HepG2 (cell line): ENCODE measurements around the gene CTDSPL2. TPM values are rescaled to one million over a fixed set of nuclear protein-coding genes. Genes with fewer than 3 reads are reported as not detected.

Source experiments
- ATAC-seq: fragments of 200-7000 bp; cut with Tn5 transposase; 3 replicates; pipeline ENCODE4 v1.9.1; 2020; ENCODE audit warnings: mild to moderate bottlenecking, moderate library complexity
- BruUV-seq: library from RNA; stranded (reverse); fragments of 400-500 nt; replicated peaks from 2 replicates; lab custom pipeline; 2021; lab: Mats Ljungman, UMichigan
- CTCF ChIA-PET: fragments of 300-600 bp; formaldehyde crosslinking; extraction: SDS; loops from one replicate; lab custom pipeline; 2021; ENCODE audit warnings: low total read pairs, inconsistent platforms, low intra/inter-chr PET ratio; lab: Yijun Ruan, JAX
- POLR2A ChIA-PET: fragments of 350-600 bp; sonication (Branson Sonifier 250); formaldehyde crosslinking; loops from one replicate; lab custom pipeline; 2020; ENCODE audit warnings: antibody characterized with exemption, inconsistent platforms; lab: Yijun Ruan, JAX
- DNase-seq: peaks from one replicate; pipeline ENCODE4 v3.0.0-alpha.2; 2015; ENCODE audit warnings: low spot score
- FAIRE-seq: peaks from 3 replicates; lab custom pipeline; 2011; peaks lifted over from hg19 to GRCh38; lab: Jason Lieb, UNC
- H2AFZ ChIP-seq: one replicate; pipeline ENCODE4 v1.6.1; 2011; ENCODE audit warnings: low read length, inconsistent platforms
- H3K27ac ChIP-seq: fragments of 300-600 bp; 3 replicates; pipeline ENCODE4 v1.8.0; 2011; ENCODE audit warnings: mixed run types, mild to moderate bottlenecking, mixed read lengths, low read length, inconsistent platforms; ENCODE audit not compliant: insufficient read depth; ENCODE audit errors: extremely low read length
- H3K27me3 ChIP-seq, 2 experiments: fragments of 200-600 bp in 1 of 2; 2 replicates in 1 of 2; 3 replicates in 1 of 2; pipeline versions ENCODE4 v1.6.0 to v1.8.0; 2011; ENCODE audit warnings: low read length in 2 of 2, mild to moderate bottlenecking in 2 of 2, moderate library complexity in 2 of 2, inconsistent platforms in 1 of 2; ENCODE audit not compliant: insufficient read depth in 2 of 2, control insufficient read depth in 1 of 2
- H3K36me3 ChIP-seq, 2 experiments: fragments of 200-600 bp in 1 of 2; replicated peaks in 1 of 2; 2 replicates in 1 of 2; 3 replicates in 1 of 2; pipeline versions ENCODE4 v1.5.1 to v1.8.0; 2011; ENCODE audit warnings: low read length in 2 of 2, inconsistent platforms in 1 of 2; ENCODE audit not compliant: insufficient read depth in 2 of 2, control insufficient read depth in 1 of 2
- H3K4me1 ChIP-seq: 2 replicates; pipeline ENCODE4 v1.5.1; 2012; ENCODE audit warnings: low read length, inconsistent platforms; ENCODE audit not compliant: insufficient read depth
- H3K4me2 ChIP-seq: 2 replicates; pipeline ENCODE4 v1.6.0; 2011; ENCODE audit warnings: low read depth, low read length, inconsistent platforms
- H3K4me3 ChIP-seq, 3 experiments: fragments of 200-600 bp in 1 of 3; sonication (generic), shearing (Covaris generic) in 1 of 3; replicated peaks in 1 of 3; 2 replicates each; pipeline ENCODE4 v1.5.1; 2011 to 2016; ENCODE audit warnings: low read length in 3 of 3, inconsistent platforms in 2 of 3, low read depth in 2 of 3, mild to moderate bottlenecking in 2 of 3, control low read depth in 1 of 3, mixed read lengths in 1 of 3; ENCODE audit not compliant: insufficient read depth in 1 of 3
- H3K79me2 ChIP-seq: one replicate; pipeline ENCODE4 v1.6.1; 2011; ENCODE audit warnings: low read length, inconsistent platforms; ENCODE audit not compliant: insufficient read depth
- H3K9ac ChIP-seq: 2 replicates; pipeline ENCODE4 v1.6.0; 2011; ENCODE audit warnings: mild to moderate bottlenecking, low read depth, low read length, inconsistent platforms; ENCODE audit not compliant: insufficient read depth
- H3K9me3 ChIP-seq: 2 replicates; pipeline ENCODE4 v1.5.1; 2012; ENCODE audit warnings: mild to moderate bottlenecking, low read length
- H4K20me1 ChIP-seq: 2 replicates; pipeline ENCODE4 v1.6.0; 2011; ENCODE audit warnings: inconsistent platforms, mild to moderate bottlenecking, low read length, moderate library complexity; ENCODE audit not compliant: insufficient read depth
- ARID5B ChIP-seq: IDR thresholded peaks from 2 replicates; pipeline ENCODE4 v1.4.0; 2020; ENCODE audit warnings: mild to moderate bottlenecking, missing genetic modification reagents
- CBX5 ChIP-seq: sonication (generic); formaldehyde crosslinking; IDR thresholded peaks from 2 replicates; pipeline ENCODE4 v1.4.0; 2020; ENCODE audit warnings: missing genetic modification reagents, borderline replicate concordance
- DNMT3B ChIP-seq: conservative IDR thresholded peaks from 2 replicates; pipeline ENCODE4 v1.6.1; 2016; ENCODE audit warnings: missing biosample characterization, control low read depth
- HBP1 ChIP-seq: IDR thresholded peaks from 2 replicates; pipeline ENCODE4 v1.6.1; 2016; ENCODE audit warnings: low read depth, control low read depth
- KAT2B ChIP-seq: fragments of 150-350 bp; IDR thresholded peaks from 2 replicates; pipeline ENCODE4 v1.6.1; 2014; ENCODE audit warnings: low read depth, low read length, borderline replicate concordance
- LBX2 ChIP-seq: sonication (generic); formaldehyde crosslinking; IDR thresholded peaks from 2 replicates; pipeline ENCODE4 v1.5.0; 2020; ENCODE audit warnings: missing genetic modification reagents, mild to moderate bottlenecking, borderline replicate concordance
- MIER3 ChIP-seq: IDR thresholded peaks from 2 replicates; pipeline ENCODE4 v1.6.1; 2016; ENCODE audit warnings: missing compliant biosample characterization, borderline replicate concordance
- PATZ1 ChIP-seq: sonication (generic); formaldehyde crosslinking; IDR thresholded peaks from 2 replicates; pipeline ENCODE4 v1.4.0; 2020; ENCODE audit warnings: missing genetic modification reagents
- TGIF2 ChIP-seq: IDR thresholded peaks from 2 replicates; pipeline ENCODE4 v1.6.1; 2016; ENCODE audit warnings: control low read depth, missing compliant biosample characterization
- ZNF142 ChIP-seq: sonication (generic); formaldehyde crosslinking; IDR thresholded peaks from 2 replicates; pipeline ENCODE4 v1.4.0; 2020; ENCODE audit warnings: missing genetic modification reagents
- WGBS: methylation state at CpG from one replicate; pipeline ENCODE4 v1.1.6; 2017; ENCODE audit warnings: low lambda C conversion rate; 5-methylcytosine and 5-hydroxymethylcytosine counted together
- in situ Hi-C: cut with HindIII; loops from 2 replicates; pipeline ENCODE4 v1.10.0; 2017; ENCODE audit warnings: low pct_unique_long_range_greater_than_20kb; ENCODE audit not compliant: extremely low pct_ligation_motif_present
- intact Hi-C: fragments of 100-400 bp; cut with micrococcal nuclease; formaldehyde crosslinking; loops from one replicate; pipeline ENCODE4 v1.10.0; 2022; ENCODE audit not compliant: unreplicated experiment
- polyA plus RNA-seq, 8 experiments: library from polyadenylated mRNA; depleted of rRNA in 3 of 8; stranded (reverse) in 7 of 8; unstranded in 1 of 8; fragments of >200 nt; fragmentation: Illumina TruSeq in 4 of 8; extraction: Trizol in 4 of 8; gene quantifications; 2 replicates each; pipeline versions ENCODE4 v1.2.1 to v1.2.3, GENCODE V29; 2011 to 2016; ENCODE audit warnings: low read depth in 4 of 8, missing spikeins in 1 of 8, mixed read lengths in 1 of 8; ENCODE audit not compliant: insufficient read depth in 1 of 8
- total RNA-seq, 5 experiments: library from RNA; depleted of rRNA; stranded (reverse); fragments of >200 nt; fragmentation: Illumina TruSeq; extraction: Trizol; gene quantifications; 2 replicates each; pipeline ENCODE4 v1.2.3, GENCODE V29; 2016; ENCODE audit warnings: low read depth in 1 of 5

Gene CTDSPL2
- total and polyA plus RNA-seq, 2 of the 13 experiments (the other 11 are each of a cell fraction or from before 2014, with no cell fraction given) = 37.4 to 56.2 TPM

- DNase-seq (no peak), ATAC-seq (no peak), FAIRE-seq (no peak)
- Histone ChIP-seq H3K9me3 (no peaks in the 10 kb centered on the region), H3K9ac (no peak overlapping the region), H3K4me2 (no peak overlapping the region), H3K36me3 (peaks cover 9 to 47% of the 10 kb centered on the region in 2 experiments), H3K4me3 (no peak overlapping the region), H3K4me1 (no peaks in the 10 kb centered on the region), H3K79me2 (no peaks in the 10 kb centered on the region), H3K27ac (no peak overlapping the region), H3K27me3 (no peaks in the 10 kb centered on the region), H4K20me1 (0 out of 2 replicates have a peak, but pooled peaks cover 2% of the 10 kb centered on the region), H2AFZ (no peak overlapping the region)
- POLR2A ChIA-PET = no interaction called here
- CTCF ChIA-PET = interaction anchor here (1.6 kb wide), 1 partner anchor 597 kb away, joined by 3 read pairs; no protein-coding TSS in a partner anchor
- intact Hi-C loops (loop anchor here (5.0 to 10.0 kb wide), 3 partner anchors 73 to 598 kb away; partner anchors contain the start of gene CTDSPL2), in situ Hi-C loops (loop anchor here (10.0 to 25.0 kb wide), 2 partner anchors 216 to 613 kb away; partner anchors contain the start of gene GOLM2)
- WGBS = 91% methylated on average over 3 of the region's 3 CpGs
- no peak for TF ChIP-seq ARID5B (CRISPR knock-in tag)
- TF ChIP-seq HBP1 (CRISPR knock-in tag) = no peak
- no peak for TF ChIP-seq ZNF142 (CRISPR knock-in tag)
- TF ChIP-seq KAT2B = no peak
- no peak for TF ChIP-seq PATZ1 (CRISPR knock-in tag)
- no peak for TF ChIP-seq CBX5
- no peak for TF ChIP-seq MIER3 (CRISPR knock-in tag)
- no peak for TF ChIP-seq TGIF2 (CRISPR knock-in tag)
- TF ChIP-seq LBX2 (CRISPR knock-in tag) = no peak
- TF ChIP-seq DNMT3B (CRISPR knock-in tag) = no peak
- no TSS peak for BruUV-seq
Observed at GRCh38 chr15:44500555-44500954, 73.1 kb downstream of the CTDSPL2 start.
